Esophagus squamous epithelium (tissue), 4 donors: ENCODE results near the gene TIPARP.

Experiments used
- CTCF ChIP-seq, 6 experiments: fragments of 450-650 bp in 4 of 6; fragments of 200-600 bp in 2 of 6; sonication (generic) in 2 of 6; IDR thresholded peaks; one replicate each; pipeline ENCODE4 v1.5.1; 2016 to 2019; ENCODE audit warnings: antibody characterized with exemption in 6 of 6, mild to moderate bottlenecking in 4 of 6, moderate library complexity in 4 of 6
- POLR2A ChIP-seq, 4 donors: fragments of 450-650 bp; IDR thresholded peaks; one replicate each; pipeline ENCODE4 v1.6.1; 2017; ENCODE audit warnings: antibody characterized with exemption in 4 of 4, mild to moderate bottlenecking in 4 of 4, moderate library complexity in 3 of 4

DNA sequence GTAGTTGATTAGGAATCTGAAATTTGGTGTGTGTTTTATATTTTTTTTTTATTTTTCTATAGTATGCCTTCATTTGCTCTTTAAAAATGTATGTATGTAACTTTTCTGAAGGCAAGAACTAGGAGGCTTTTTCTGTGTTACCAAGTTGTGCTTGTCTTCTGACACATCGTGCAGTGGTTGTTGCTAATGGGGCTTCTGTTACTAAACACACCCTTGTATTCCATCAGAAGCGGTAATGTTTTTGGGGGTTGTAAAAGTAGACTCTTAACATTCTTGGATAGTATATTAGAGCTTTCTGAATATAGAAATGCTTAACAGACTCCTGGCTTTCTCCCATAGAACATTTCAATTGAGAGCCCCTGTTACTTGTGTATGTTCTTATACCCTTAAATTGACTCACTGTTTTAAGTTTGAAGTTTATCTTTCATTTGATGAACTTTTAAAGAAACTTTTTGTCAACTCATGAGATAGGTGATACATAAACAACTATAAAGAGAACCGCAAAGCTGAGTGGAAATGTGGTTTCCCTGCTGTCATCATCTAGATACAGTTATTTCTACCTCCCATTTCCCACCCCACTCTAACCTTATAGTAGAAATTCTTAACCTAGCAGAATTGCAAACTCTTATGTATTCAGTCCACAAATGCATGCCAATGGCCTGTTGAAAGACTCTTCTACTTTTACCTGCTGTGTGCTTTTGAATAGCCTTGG is 2.5 kb downstream of the TIPARP start:
- no peak for TF ChIP-seq CTCF (IDR thresholded peaks at IDR 0.05)
- TF ChIP-seq POLR2A (IDR thresholded peaks at IDR 0.05), result no peak
